Smooth muscle cell (in vitro differentiated cells): Measurements from ENCODE around the gene ELFN1. TPM values are rescaled to one million over a fixed set of nuclear protein-coding genes. Genes with fewer than 3 reads are reported as not detected.

ENCODE experiments used
- DNase-seq: peaks from one replicate; lab custom pipeline; 2025; ENCODE audit not compliant: unreplicated experiment; lab: John Stamatoyannopoulos, UW
- H2AFZ ChIP-seq: fragments of 200-600 bp; sonication (generic); 2 replicates; pipeline ENCODE4 v1.6.0; 2016; ENCODE audit warnings: antibody characterized with exemption, low read depth, mild to moderate bottlenecking
- H3F3A ChIP-seq: fragments of 200-600 bp; sonication (generic); 2 replicates; pipeline ENCODE4 v1.6.0; 2017; ENCODE audit warnings: antibody characterized with exemption, low read depth
- H3K27ac ChIP-seq: fragments of 200-600 bp; sonication (generic); 2 replicates; pipeline ENCODE4 v1.5.1; 2016; ENCODE audit warnings: low read depth, mild to moderate bottlenecking
- H3K27me3 ChIP-seq: fragments of 200-600 bp; sonication (generic); 2 replicates; pipeline ENCODE4 v1.6.1; 2016; ENCODE audit warnings: low read depth, mild to moderate bottlenecking
- H3K36me3 ChIP-seq: fragments of 200-600 bp; sonication (generic); 2 replicates; pipeline ENCODE4 v1.5.1; 2016; ENCODE audit warnings: low read depth
- H3K4me1 ChIP-seq: fragments of 200-600 bp; sonication (generic); 2 replicates; pipeline ENCODE4 v1.5.1; 2016; ENCODE audit warnings: low read depth
- H3K4me2 ChIP-seq: fragments of 200-600 bp; sonication (generic); 2 replicates; pipeline ENCODE4 v1.6.0; 2016; ENCODE audit warnings: mild to moderate bottlenecking
- H3K4me3 ChIP-seq: fragments of 200-600 bp; sonication (generic); 2 replicates; pipeline ENCODE4 v1.5.1; 2016; ENCODE audit warnings: mild to moderate bottlenecking
- H3K79me2 ChIP-seq: fragments of 200-600 bp; sonication (generic); 2 replicates; pipeline ENCODE4 v1.6.0; 2016; ENCODE audit warnings: low read depth, mild to moderate bottlenecking
- H3K9ac ChIP-seq: fragments of 200-600 bp; sonication (generic); 2 replicates; pipeline ENCODE4 v1.6.0; 2016; ENCODE audit warnings: low read depth
- H3K9me3 ChIP-seq: fragments of 200-600 bp; sonication (generic); replicated peaks from 2 replicates; pipeline ENCODE4 v1.5.1; 2016; ENCODE audit warnings: low read depth
- H4K20me1 ChIP-seq: fragments of 200-600 bp; sonication (generic); 2 replicates; pipeline ENCODE4 v1.6.0; 2016; ENCODE audit warnings: low read depth
- CTCF ChIP-seq: fragments of 200-600 bp; sonication (generic); IDR thresholded peaks from 2 replicates; pipeline ENCODE4 v1.5.1; 2017; ENCODE audit warnings: borderline replicate concordance, mild to moderate bottlenecking, antibody characterized with exemption; ENCODE audit not compliant: insufficient read depth, poor library complexity, severe bottlenecking
- WGBS: methylation state at CpG from one replicate; pipeline ENCODE4 v1.1.7; 2016; ENCODE audit warnings: low lambda C conversion rate; 5-methylcytosine and 5-hydroxymethylcytosine counted together
- polyA plus RNA-seq: library from polyadenylated mRNA; unstranded; fragments of >200 nt; fragmentation: Nextera tagmentation; extraction: Ambion mirVana; gene quantifications from 2 replicates; pipeline ENCODE4 v1.2.1, GENCODE V29; 2016
- total RNA-seq: library from RNA; depleted of rRNA; stranded (reverse); fragments of >200 nt; gene quantifications from 2 replicates; pipeline ENCODE4 v1.2.3, GENCODE V29; 2014

Gene ELFN1
- total and polyA plus RNA-seq, 2 experiments from 2014 or later = 4.2 to 6.2 TPM

- no peak overlapping the region for H2AFZ ChIP-seq
- no peak overlapping the region for H3K4me3 ChIP-seq
- H3K9me3 ChIP-seq = peaks cover 3% of the 10 kb centered on the region
- 55% methylated on average over 32 of the region's 33 CpGs for WGBS
- no peak for DNase-seq
- H3F3A ChIP-seq = no peaks in the 10 kb centered on the region
- no peak overlapping the region for H3K4me2 ChIP-seq
- peaks cover 7% of the 10 kb centered on the region for H3K4me1 ChIP-seq
- no peaks in the 10 kb centered on the region for H3K27me3 ChIP-seq
- H3K36me3 ChIP-seq = no peaks in the 10 kb centered on the region
- H3K79me2 ChIP-seq = no peaks in the 10 kb centered on the region
- H4K20me1 ChIP-seq = peaks cover 20% of the 10 kb centered on the region
- no peak for TF ChIP-seq CTCF
- no peak overlapping the region for H3K27ac ChIP-seq
- H3K9ac ChIP-seq = no peak overlapping the region
Observed at GRCh38 chr7:1713502-1714484, 43.7 kb downstream of the ELFN1 start.

- Histone ChIP-seq H3K9ac (no peak overlapping the region), H3K4me1 (peaks cover 7% of the 10 kb centered on the region), H3K4me2 (no peak overlapping the region), H2AFZ (no peak overlapping the region), H3K9me3 (peaks cover 2% of the 10 kb centered on the region), H3F3A (no peaks in the 10 kb centered on the region), H3K4me3 (no peak overlapping the region), H4K20me1 (peaks cover 20% of the 10 kb centered on the region), H3K36me3 (no peaks in the 10 kb centered on the region), H3K27me3 (no peaks in the 10 kb centered on the region), H3K79me2 (no peaks in the 10 kb centered on the region), H3K27ac (no peak overlapping the region)
- no peak for TF ChIP-seq CTCF
- no peak for DNase-seq
- 97% methylated on average over 11 of the region's 11 CpGs for WGBS
Observed at GRCh38 chr7:1714583-1715330, 44.7 kb downstream of the ELFN1 start.

GRCh38 chr7:1715331-1715625 is 45.2 kb downstream of the ELFN1 start:
- WGBS = 94% methylated on average over 5 of the region's 5 CpGs
- Histone ChIP-seq H3K4me3 (no peak overlapping the region), H3K36me3 (no peaks in the 10 kb centered on the region), H2AFZ (no peak overlapping the region), H3K9me3 (no peaks in the 10 kb centered on the region), H3K79me2 (no peaks in the 10 kb centered on the region), H3F3A (no peaks in the 10 kb centered on the region), H3K9ac (no peak overlapping the region), H3K27ac (no peak overlapping the region), H3K27me3 (no peaks in the 10 kb centered on the region), H4K20me1 (peaks cover 20% of the 10 kb centered on the region), H3K4me1 (peaks cover 7% of the 10 kb centered on the region), H3K4me2 (no peak overlapping the region)
- no peak for DNase-seq
- no peak for TF ChIP-seq CTCF
